IPS-15b (cell line): ENCODE measurements around the gene SNX3.

Experiments
- H3K27me3 ChIP-seq: one replicate; pipeline ENCODE4 v1.6.1; 2013; ENCODE audit warnings: low read length; ENCODE audit not compliant: control insufficient read depth, insufficient read depth
- H3K36me3 ChIP-seq: one replicate; pipeline ENCODE4 v1.6.1; 2013; ENCODE audit warnings: low read length; ENCODE audit not compliant: control insufficient read depth, insufficient read depth
- H3K4me1 ChIP-seq: one replicate; pipeline ENCODE4 v1.6.1; 2013; ENCODE audit warnings: mild to moderate bottlenecking, low read length; ENCODE audit not compliant: control insufficient read depth, insufficient read depth
- H3K4me3 ChIP-seq: one replicate; pipeline ENCODE4 v1.5.1; 2013; ENCODE audit warnings: low read depth, low read length
- H3K9ac ChIP-seq: one replicate; pipeline ENCODE4 v1.6.1; 2013; ENCODE audit warnings: low read depth, mild to moderate bottlenecking, low read length
- H3K9me3 ChIP-seq: one replicate; pipeline ENCODE4 v1.6.1; 2013; ENCODE audit warnings: mild to moderate bottlenecking, low read length; ENCODE audit not compliant: control insufficient read depth, insufficient read depth

Gene SNX3

DNA sequence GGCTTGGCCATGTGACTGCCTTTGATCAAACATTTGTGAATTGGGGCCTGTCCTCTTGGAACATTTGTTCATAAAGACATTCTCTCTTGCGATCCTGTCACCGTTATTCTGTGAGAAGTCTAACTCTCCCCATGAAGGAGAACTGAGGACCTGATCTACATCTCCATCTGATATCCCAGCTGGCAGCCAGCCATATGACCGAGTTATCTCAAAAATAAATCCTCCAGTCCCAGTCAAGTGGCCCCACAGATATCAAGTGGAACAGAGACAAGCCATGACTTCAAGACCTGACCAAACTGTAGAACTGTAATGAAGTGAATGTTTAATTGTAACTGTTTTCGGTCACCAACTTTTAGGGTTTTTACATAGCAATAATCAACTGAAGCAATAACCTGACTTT, 25.7 kb downstream of the SNX3 start:
- no peak overlapping the region for H3K4me3 ChIP-seq
- H3K36me3 ChIP-seq: no peaks in the 10 kb centered on the region
- peaks cover 3% of the 10 kb centered on the region for H3K4me1 ChIP-seq
- H3K27me3 ChIP-seq: no peaks in the 10 kb centered on the region
- H3K9me3 ChIP-seq: no peaks in the 10 kb centered on the region
- H3K9ac ChIP-seq: no peak overlapping the region

DNA sequence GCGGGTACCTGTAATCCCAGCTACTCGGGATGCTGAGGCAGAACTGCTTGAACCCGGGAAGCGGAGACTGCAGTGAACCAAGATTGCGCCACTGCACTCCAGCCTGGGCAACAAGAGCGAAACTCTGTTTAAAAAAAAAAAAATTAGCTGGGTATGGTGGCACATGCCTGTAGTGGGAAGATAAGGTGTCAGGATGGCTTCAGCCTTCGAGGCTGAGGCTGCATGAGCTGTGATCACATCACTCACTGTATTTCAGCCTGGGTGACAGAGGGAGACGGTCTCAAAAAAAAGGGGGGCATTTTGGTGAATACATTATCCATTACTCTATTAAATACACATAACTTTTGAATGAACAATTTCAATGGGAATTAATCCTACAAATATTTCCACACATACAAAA, 32.4 kb downstream of the SNX3 start:
- H3K9ac ChIP-seq: no peak overlapping the region
- no peaks in the 10 kb centered on the region for H3K36me3 ChIP-seq
- H3K4me1 ChIP-seq: peaks cover 13% of the 10 kb centered on the region
- no peaks in the 10 kb centered on the region for H3K27me3 ChIP-seq
- no peak overlapping the region for H3K4me3 ChIP-seq
- no peaks in the 10 kb centered on the region for H3K9me3 ChIP-seq

DNA sequence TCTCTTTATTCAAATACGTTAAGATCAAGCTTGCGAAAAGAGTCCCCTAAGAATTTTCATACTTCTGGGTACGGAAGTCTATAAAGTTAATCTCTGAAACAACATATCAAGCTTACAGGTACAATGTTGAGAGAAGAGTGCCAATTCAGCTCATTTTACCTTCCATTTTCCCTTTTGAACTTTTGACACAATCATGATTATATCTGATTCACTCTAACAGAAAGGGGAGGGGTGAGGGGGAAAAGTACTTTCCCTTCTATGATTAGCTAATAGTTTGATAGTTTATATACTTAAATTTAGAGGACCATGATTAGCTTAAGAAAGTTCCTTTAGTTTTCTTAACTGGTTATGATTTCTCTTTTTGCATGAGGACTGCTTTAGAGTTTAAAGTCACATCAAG, 33.5 kb downstream of the SNX3 start:
- Histone ChIP-seq H3K4me1 (peaks cover 10% of the 10 kb centered on the region), H3K36me3 (no peaks in the 10 kb centered on the region), H3K27me3 (no peaks in the 10 kb centered on the region), H3K9ac (no peak overlapping the region), H3K9me3 (no peaks in the 10 kb centered on the region), H3K4me3 (no peak overlapping the region)

DNA sequence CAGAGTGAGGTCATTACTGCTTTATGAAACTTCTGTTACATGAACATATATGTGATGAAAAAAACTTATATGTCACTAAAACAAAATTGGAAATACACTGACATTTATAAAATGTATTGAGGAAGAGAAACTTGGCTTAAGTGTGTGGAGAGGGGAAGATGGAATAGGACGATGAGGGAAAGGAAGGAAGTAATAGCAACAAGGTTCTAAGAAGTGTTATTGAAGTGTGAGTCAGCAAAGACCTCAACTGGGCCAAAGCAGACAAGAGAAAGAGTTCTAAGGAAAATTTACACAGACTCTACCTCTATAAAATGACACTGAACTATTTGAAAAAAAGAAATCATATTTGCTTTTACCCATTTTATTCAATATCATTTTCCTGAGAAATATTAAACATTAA, 38.3 kb downstream of the SNX3 start:
- H3K4me1 ChIP-seq: peaks cover 5% of the 10 kb centered on the region
- no peak overlapping the region for H3K4me3 ChIP-seq

DNA sequence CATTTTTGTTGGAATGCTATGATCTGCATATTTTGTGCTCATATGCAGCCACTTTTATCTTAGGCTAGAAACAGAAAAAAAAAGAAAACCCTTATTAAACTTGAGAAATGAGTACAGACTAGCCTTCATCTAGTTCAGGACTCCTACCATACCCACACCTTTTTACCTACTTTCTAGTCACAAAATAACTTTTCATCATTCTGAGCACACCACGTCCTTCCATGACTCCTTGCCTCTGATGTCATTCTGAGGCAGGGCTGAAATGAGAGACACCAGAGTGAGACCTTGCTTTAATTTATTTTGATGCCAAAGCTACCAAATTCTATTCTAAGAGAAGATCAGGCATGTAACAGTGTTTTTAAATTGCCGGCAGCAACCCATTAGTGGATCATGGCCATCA, 38.8 kb downstream of the SNX3 start:
- H3K36me3 ChIP-seq: no peaks in the 10 kb centered on the region
- no peak overlapping the region for H3K9ac ChIP-seq
- H3K9me3 ChIP-seq: no peaks in the 10 kb centered on the region
- no peak overlapping the region for H3K4me3 ChIP-seq
- H3K4me1 ChIP-seq: peaks cover 2% of the 10 kb centered on the region
- H3K27me3 ChIP-seq: no peaks in the 10 kb centered on the region

More for the DNA sequence above, 38.3 kb downstream of the SNX3 start:
- H3K36me3 ChIP-seq: no peaks in the 10 kb centered on the region
- no peak overlapping the region for H3K9ac ChIP-seq
- H3K9me3 ChIP-seq: no peaks in the 10 kb centered on the region
- H3K27me3 ChIP-seq: no peaks in the 10 kb centered on the region

DNA sequence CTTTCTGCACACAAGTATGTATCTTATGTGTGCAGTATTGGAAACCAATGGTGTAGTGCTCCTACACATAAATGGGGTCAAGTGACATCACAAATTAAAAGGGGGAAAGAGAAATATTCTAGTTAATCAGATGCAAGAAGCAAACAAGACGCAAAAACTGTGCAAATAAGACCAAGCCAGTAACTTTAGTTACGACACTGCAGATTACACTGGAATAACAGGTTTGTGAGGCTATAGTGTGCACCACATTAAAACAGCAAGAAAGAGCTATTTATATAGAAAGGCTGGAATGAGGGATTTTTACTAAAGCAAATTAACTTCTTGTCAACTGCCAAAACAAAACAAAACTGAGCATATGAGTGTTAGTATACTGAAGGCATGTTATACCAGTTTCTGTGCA, 49.2 kb downstream of the SNX3 start:
- Histone ChIP-seq H3K27me3 (no peaks in the 10 kb centered on the region), H3K4me3 (no peak overlapping the region), H3K9me3 (no peaks in the 10 kb centered on the region)

DNA sequence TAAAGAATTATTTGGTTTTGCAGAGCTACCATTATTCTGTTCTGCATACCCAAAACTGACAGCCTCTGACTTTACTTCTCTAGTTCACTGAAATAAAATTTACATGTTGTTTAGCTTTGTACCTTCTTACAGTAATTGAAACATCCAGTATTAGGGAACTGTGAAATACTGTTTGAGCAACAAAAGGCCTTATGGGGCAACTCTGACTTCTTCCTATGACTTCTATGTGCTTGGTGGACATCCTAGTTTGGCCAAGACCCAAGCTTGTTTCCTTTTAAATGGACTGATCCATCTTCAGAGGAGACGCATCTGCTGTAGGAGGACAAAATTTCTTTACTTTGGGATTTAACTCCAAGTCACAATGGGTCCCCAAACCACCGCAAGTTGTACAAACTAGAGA, 50.3 kb downstream of the SNX3 start:
- Histone ChIP-seq H3K9me3 (no peaks in the 10 kb centered on the region), H3K27me3 (no peaks in the 10 kb centered on the region), H3K36me3 (no peaks in the 10 kb centered on the region), H3K4me3 (no peak overlapping the region), H3K4me1 (no peaks in the 10 kb centered on the region), H3K9ac (no peak overlapping the region)

More for the DNA sequence above, 49.2 kb downstream of the SNX3 start:
- no peak overlapping the region for H3K9ac ChIP-seq
- no peaks in the 10 kb centered on the region for H3K36me3 ChIP-seq
- H3K4me1 ChIP-seq: no peaks in the 10 kb centered on the region

DNA sequence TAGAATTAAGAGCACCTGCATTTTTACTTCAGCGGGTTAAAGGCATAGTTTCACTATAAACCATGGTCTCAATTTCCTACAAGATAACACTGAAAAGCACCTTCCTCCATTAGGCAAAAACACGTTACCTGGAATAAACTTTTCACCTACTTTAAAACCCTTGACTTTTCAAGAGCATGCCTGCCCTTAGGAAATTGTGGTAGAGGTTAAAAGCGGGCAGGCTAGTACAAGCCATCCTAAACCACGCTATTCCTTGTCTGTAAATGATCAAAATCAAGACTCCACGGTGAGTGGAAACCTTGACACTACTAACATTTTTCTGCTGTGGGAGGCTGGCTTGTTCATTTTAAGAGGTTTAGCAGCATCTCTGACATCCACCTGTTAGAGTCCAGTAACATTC, 51.1 kb downstream of the SNX3 start:
- Histone ChIP-seq H3K4me1 (no peaks in the 10 kb centered on the region), H3K27me3 (no peaks in the 10 kb centered on the region), H3K4me3 (no peak overlapping the region), H3K9me3 (no peaks in the 10 kb centered on the region), H3K9ac (no peak overlapping the region), H3K36me3 (no peaks in the 10 kb centered on the region)

DNA sequence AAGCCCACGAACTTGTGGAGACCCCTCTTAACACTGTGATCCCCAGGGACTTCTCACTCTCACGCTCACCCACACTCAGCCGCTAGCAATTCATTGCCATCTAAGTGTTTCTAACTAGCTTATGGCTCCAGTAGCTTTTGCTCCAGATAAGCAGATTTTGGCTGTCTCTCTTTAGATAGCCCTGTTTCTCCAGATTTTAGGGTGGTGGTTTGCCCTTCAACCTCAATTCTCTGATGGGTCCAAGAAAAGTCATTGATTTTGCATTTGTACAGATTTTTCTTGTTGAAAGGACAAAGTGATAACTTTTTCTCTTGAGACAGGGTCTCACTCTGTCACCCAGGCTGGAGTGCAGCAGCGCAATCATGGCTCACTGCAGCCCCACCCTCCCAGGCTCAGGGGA, 53.8 kb downstream of the SNX3 start:
- Histone ChIP-seq H3K27me3 (no peaks in the 10 kb centered on the region), H3K36me3 (no peaks in the 10 kb centered on the region), H3K4me1 (no peaks in the 10 kb centered on the region), H3K4me3 (no peak overlapping the region), H3K9ac (no peak overlapping the region), H3K9me3 (no peaks in the 10 kb centered on the region)

DNA sequence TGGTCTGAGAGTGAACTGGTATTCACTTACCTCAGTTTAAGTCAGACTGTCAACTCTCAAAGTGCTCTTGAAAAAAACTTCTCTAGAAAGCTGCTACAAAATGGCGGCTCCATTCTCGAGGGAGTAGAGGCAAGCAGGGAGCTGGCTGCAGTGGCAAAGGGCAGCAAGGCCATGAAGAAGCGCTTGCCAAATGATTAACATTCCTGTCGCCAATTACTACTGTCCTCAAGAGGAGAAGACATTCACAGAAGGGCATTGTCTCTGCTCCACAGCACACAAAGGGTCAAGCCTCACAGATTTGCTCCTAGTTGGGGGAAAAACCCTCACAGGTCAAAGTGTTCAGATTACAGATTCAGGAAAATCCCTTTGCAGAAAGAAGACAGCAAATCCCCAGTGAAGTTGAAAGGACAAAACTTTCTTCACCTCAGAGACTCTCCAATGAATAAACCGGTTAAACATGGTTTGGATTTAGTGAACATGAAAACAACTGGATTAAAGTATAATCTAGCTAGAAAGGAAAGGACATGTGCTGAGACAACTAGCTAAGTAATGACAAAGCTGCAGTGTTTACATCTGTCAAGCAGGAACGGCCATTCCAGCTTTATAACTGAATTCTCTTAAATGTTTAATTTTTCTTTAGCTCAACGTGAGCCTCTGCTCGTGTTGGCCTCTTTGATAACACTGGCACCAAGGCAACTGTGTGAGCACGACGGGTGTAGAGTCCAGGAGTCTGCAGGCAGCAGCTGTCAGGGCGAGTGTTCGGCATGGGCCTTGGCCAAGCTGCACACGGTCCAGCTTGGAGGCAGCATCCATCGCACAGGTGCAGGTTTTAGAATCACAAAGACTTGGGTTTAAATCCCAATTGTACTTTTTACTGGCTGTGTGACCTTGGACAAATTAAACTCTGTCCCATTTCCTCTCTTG, 57.4 kb downstream of the SNX3 start:
- Histone ChIP-seq H3K4me1 (no peaks in the 10 kb centered on the region), H3K27me3 (no peaks in the 10 kb centered on the region), H3K9me3 (no peaks in the 10 kb centered on the region), H3K4me3 (no peak overlapping the region), H3K9ac (no peak overlapping the region), H3K36me3 (no peaks in the 10 kb centered on the region)

DNA sequence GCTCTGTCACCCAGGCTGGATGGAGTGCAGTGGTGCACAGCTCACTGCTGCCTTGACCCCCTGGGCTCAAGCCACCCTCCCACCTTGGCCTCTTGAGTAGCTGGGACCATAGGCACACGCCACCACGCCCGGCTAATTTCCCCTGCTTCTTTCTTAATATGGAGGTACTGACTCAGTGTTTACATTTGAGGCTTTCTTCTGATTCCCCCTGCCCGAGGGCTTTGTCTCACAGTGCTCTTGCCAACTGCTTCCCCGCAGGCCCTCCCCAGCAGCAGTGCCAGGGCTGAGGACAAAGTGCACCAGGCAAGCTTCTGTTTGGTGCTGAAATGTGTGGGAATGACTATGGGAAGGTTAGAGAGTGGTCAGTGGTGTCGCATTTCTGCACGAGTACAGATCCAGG, 60.2 kb downstream of the SNX3 start:
- no peak overlapping the region for H3K4me3 ChIP-seq
- no peaks in the 10 kb centered on the region for H3K4me1 ChIP-seq
- H3K27me3 ChIP-seq: no peaks in the 10 kb centered on the region
- no peak overlapping the region for H3K9ac ChIP-seq
- no peaks in the 10 kb centered on the region for H3K9me3 ChIP-seq
- no peaks in the 10 kb centered on the region for H3K36me3 ChIP-seq

DNA sequence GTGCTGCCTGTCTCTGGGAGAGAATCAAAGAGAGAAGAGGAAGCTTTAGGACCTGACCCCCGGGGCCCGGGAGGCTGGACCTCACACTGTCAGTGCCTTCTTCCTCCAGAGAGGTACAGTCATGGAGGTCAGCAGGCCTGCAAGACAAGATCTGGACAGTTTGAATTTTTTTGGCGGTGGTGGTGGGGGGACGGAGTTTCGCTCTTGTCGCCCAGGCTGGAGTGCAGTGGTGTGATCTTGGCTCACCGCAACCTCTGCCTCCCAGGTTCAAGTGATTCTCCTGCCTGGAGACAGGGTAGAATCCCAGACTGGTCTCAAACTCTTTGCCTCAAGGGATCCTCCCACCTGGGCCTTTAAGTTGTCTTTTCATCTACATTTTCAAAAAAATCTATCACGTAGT, 60.7 kb downstream of the SNX3 start:
- no peaks in the 10 kb centered on the region for H3K36me3 ChIP-seq
- H3K9me3 ChIP-seq: no peaks in the 10 kb centered on the region
- no peak overlapping the region for H3K9ac ChIP-seq
- no peak overlapping the region for H3K4me3 ChIP-seq
- H3K27me3 ChIP-seq: no peaks in the 10 kb centered on the region
- no peaks in the 10 kb centered on the region for H3K4me1 ChIP-seq
